ENCODE results near the gene MICOS13. TPM values are rescaled to one million over a fixed set of nuclear protein-coding genes. Genes with fewer than 3 reads are reported as not detected.
"Not testable (repeated sequence)": the region's sequence is repeated elsewhere in the genome, so short reads cannot be mapped to it uniquely, and the experiment has no call there.

MICOS13 gene
- total RNA-seq, 1 donor, result 21.0 TPM

DNA sequence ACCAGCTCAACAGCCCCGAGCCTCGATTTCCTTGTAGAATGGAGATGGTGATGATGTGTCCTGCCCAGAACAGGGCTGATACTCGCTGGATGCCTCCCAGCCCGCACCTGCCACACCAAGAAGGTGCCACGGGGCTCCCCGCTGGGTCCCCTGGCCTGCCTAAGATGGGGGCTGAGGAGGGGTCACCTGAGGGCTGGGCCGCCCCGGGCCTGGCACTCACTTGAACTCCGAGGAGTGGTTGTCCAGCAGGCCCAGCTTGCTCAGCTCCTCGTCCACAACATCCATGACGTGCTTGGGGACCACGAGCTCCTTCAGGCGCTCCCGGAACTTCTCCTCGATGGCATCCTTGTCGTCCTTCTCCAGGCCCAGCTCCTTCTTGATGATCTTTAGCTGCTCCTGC lies 25.2 kb upstream of the MICOS13 start:
- H3K4me1 ChIP-seq (ENCODE audit: insufficient read depth, low read length), result no peaks in the 10 kb centered on the region
- peaks cover 46% of the 10 kb centered on the region for H3K36me3 ChIP-seq (ENCODE audit: insufficient read depth, low read length)
- TF ChIP-seq CTCF (IDR thresholded peaks at IDR 0.05; ENCODE audit: extremely low read depth, low read depth, low read length), result no peak
- H3K27me3 ChIP-seq (ENCODE audit: insufficient read depth, low read length), result no peaks in the 10 kb centered on the region
- no peak overlapping the region for H2AFZ ChIP-seq (ENCODE audit: low read length)
- no peak overlapping the region for H3K27ac ChIP-seq (ENCODE audit: low read depth, low read length)
- H3K4me2 ChIP-seq (ENCODE audit: insufficient read depth, low read length), result no peak overlapping the region
- H3K79me2 ChIP-seq (ENCODE audit: insufficient read depth, low read length), result peaks cover 7% of the 10 kb centered on the region
- peak; percentile 67 for DNase-seq (ENCODE audit: insufficient read length, low spot score, missing footprints)
- H4K20me1 ChIP-seq (ENCODE audit: insufficient read depth, low read length), result peaks cover 4% of the 10 kb centered on the region
- H3K9me3 ChIP-seq (ENCODE audit: low read depth, low read length), result no peaks in the 10 kb centered on the region
- no peak overlapping the region for H3K4me3 ChIP-seq (ENCODE audit: insufficient read depth, low read length)

- Histone ChIP-seq H2AFZ (ENCODE audit: low read length) (no peak overlapping the region), H3K9me3 (ENCODE audit: low read depth, low read length) (no peaks in the 10 kb centered on the region), H3K36me3 (ENCODE audit: insufficient read depth, low read length) (peaks cover 50% of the 10 kb centered on the region), H3K4me1 (ENCODE audit: insufficient read depth, low read length) (no peaks in the 10 kb centered on the region), H3K4me3 (ENCODE audit: insufficient read depth, low read length) (no peak overlapping the region), H3K27ac (ENCODE audit: low read depth, low read length) (no peak overlapping the region), H3K79me2 (ENCODE audit: insufficient read depth, low read length) (peaks cover 11% of the 10 kb centered on the region), H3K4me2 (ENCODE audit: insufficient read depth, low read length) (no peak overlapping the region), H4K20me1 (ENCODE audit: insufficient read depth, low read length) (peaks cover 4% of the 10 kb centered on the region), H3K27me3 (ENCODE audit: insufficient read depth, low read length) (no peaks in the 10 kb centered on the region)
- peak; percentile 73 for DNase-seq (ENCODE audit: insufficient read length, low spot score, missing footprints)
- no peak for TF ChIP-seq CTCF (IDR thresholded peaks at IDR 0.05; ENCODE audit: extremely low read depth, low read depth, low read length)
Observed at GRCh38 chr19:5703819-5704818, 23.8 kb upstream of the MICOS13 start.

GRCh38 chr19:5702053-5702410 lies 21.7 kb upstream of the MICOS13 start:
- H2AFZ ChIP-seq (ENCODE audit: low read length); H3K4me1 ChIP-seq (ENCODE audit: insufficient read depth, low read length); H3K4me3 ChIP-seq (ENCODE audit: insufficient read depth, low read length); H3K27me3 ChIP-seq (ENCODE audit: insufficient read depth, low read length); DNase-seq (ENCODE audit: insufficient read length, low spot score, missing footprints); H3K4me2 ChIP-seq (ENCODE audit: insufficient read depth, low read length); H3K9me3 ChIP-seq (ENCODE audit: low read depth, low read length); H3K27ac ChIP-seq (ENCODE audit: low read depth, low read length): not testable (repeated sequence)
- peaks cover 60% of the 10 kb centered on the region for H3K36me3 ChIP-seq (ENCODE audit: insufficient read depth, low read length)
- H3K79me2 ChIP-seq (ENCODE audit: insufficient read depth, low read length), result peaks cover 14% of the 10 kb centered on the region
- peaks cover 14% of the 10 kb centered on the region for H4K20me1 ChIP-seq (ENCODE audit: insufficient read depth, low read length)

DNA sequence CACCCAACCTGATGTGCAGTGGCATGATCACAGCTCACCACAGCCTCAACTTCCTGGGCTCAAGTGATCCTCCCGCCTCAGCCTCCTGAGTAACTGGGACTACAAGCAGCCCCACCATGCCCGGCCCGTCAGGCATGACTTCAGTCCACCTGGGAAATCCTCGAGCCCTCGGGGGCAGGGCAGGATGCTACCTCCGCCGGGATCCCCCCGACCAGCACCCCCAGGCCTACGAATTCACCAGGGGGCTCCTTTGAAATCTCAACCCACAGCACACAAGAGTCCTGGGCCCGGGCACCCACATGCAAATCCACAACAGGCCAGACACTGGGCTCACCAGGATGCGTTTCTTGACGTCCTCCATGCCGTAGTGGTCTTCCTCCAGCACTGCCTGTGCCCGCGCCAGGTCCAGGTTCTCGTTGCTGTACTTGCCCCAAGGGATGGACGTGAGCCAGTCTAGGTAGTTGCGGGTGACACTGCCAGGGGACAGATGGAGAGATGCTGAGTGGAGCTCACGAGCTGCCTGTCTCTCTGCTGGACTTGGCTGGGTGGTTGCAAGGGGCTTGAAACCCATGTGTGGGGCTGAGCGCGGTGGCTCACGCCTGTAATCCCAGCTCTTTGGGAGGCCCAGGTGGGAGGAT lies 20.3 kb upstream of the MICOS13 start:
- Histone ChIP-seq H3K79me2 (ENCODE audit: insufficient read depth, low read length) (peaks cover 29% of the 10 kb centered on the region), H2AFZ (ENCODE audit: low read length) (no peak overlapping the region), H3K36me3 (ENCODE audit: insufficient read depth, low read length) (peaks cover 65% of the 10 kb centered on the region), H3K9me3 (ENCODE audit: low read depth, low read length) (no peaks in the 10 kb centered on the region), H3K27me3 (ENCODE audit: insufficient read depth, low read length) (no peaks in the 10 kb centered on the region), H3K4me2 (ENCODE audit: insufficient read depth, low read length) (no peak overlapping the region), H4K20me1 (ENCODE audit: insufficient read depth, low read length) (peaks cover 22% of the 10 kb centered on the region), H3K4me3 (ENCODE audit: insufficient read depth, low read length) (no peak overlapping the region), H3K4me1 (ENCODE audit: insufficient read depth, low read length) (no peaks in the 10 kb centered on the region), H3K27ac (ENCODE audit: low read depth, low read length) (no peak overlapping the region)
- peak; percentile 76 for DNase-seq (ENCODE audit: insufficient read length, low spot score, missing footprints)
- no peak for TF ChIP-seq CTCF (IDR thresholded peaks at IDR 0.05; ENCODE audit: extremely low read depth, low read depth, low read length)

All from osteoblast (primary cell).